Bronchial epithelial cell (primary cell): ENCODE results near the gene ZNF618. TPM values are rescaled to one million over a fixed set of nuclear protein-coding genes. Genes with fewer than 3 reads are reported as not detected.
A peak's percentile ranks its signal among the peaks of the same experiment; 100 is the strongest.
"Not testable (repeated sequence)": the region's sequence is repeated elsewhere in the genome, so short reads cannot be mapped to it uniquely, and the experiment has no call there.

Experiments
- DNase-seq: peaks from one replicate; pipeline ENCODE4 v3.0.0-alpha.2; 2010; ENCODE audit warnings: low read depth
- FAIRE-seq: peaks from 2 replicates; lab custom pipeline; 2011; peaks lifted over from hg19 to GRCh38; lab: Jason Lieb, UNC
- H3K27me3 ChIP-seq: 2 replicates; pipeline ENCODE4 v1.5.1; 2011; ENCODE audit warnings: low read length; ENCODE audit not compliant: control insufficient read depth, insufficient read depth
- H3K36me3 ChIP-seq: 2 replicates; pipeline ENCODE4 v1.5.1; 2011; ENCODE audit warnings: low read length; ENCODE audit not compliant: control insufficient read depth, insufficient read depth
- H3K4me3 ChIP-seq: 2 replicates; pipeline ENCODE4 v1.5.1; 2011; ENCODE audit warnings: mild to moderate bottlenecking, low read depth, low read length, control low read depth
- total RNA-seq: library from RNA; depleted of rRNA; stranded (reverse); fragments of >200 nt; gene quantifications from 2 replicates; pipeline ENCODE4 v1.2.1, GENCODE V29; 2014
- TF ChIP-seq, protein P1 (sequence below): IDR thresholded peaks from 2 replicates; pipeline ENCODE4 v1.5.1; 2011; ENCODE audit warnings: mild to moderate bottlenecking, moderate library complexity, low read length, control low read depth, inconsistent platforms; ENCODE audit not compliant: insufficient read depth, severe bottlenecking

Gene ZNF618
- total RNA-seq, 1 donor from 2014 or later: 1.6 TPM

DNA sequence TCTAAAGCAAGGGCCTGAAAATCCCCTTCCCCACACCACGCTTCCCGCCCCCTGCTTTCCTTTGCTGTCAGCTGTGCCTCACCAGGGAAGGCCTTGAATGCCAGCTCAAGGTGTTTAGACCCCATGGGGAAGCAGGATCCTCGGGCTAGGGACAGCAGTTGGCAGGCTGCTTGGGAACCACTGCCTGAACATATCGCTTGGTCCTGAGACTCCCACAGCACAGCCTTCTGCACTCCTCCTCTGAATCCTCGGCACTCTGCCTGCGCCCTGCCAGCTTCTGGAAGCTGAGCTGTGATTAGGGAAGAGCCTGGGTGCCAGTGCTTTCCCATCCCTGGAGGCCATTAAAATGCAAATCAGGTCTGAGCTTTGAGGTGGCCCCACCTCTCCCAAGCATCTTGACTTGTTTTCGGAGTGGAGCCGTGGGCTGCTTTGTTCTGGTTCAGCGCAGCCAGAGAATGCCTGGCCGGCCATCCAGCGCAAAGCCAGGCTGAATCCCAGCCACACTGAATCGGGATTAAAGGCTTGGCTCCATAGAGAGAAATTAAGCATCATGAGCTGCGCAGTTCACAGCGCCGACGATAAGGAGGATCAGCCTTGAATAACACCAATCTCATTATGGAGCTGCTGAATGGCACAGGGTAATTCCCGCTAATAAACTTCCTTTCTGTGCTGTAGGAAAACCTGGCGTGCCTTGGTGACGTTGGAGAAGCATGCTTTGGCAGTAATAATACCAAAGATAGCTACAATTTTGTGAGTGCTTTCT is 162.0 kb downstream of the ZNF618 start:
- Histone ChIP-seq H3K4me3 (no peak overlapping the region), H3K36me3 (peaks cover 3% of the 10 kb centered on the region), H3K27me3 (no peaks in the 10 kb centered on the region)
- TF ChIP-seq, protein P1, sequence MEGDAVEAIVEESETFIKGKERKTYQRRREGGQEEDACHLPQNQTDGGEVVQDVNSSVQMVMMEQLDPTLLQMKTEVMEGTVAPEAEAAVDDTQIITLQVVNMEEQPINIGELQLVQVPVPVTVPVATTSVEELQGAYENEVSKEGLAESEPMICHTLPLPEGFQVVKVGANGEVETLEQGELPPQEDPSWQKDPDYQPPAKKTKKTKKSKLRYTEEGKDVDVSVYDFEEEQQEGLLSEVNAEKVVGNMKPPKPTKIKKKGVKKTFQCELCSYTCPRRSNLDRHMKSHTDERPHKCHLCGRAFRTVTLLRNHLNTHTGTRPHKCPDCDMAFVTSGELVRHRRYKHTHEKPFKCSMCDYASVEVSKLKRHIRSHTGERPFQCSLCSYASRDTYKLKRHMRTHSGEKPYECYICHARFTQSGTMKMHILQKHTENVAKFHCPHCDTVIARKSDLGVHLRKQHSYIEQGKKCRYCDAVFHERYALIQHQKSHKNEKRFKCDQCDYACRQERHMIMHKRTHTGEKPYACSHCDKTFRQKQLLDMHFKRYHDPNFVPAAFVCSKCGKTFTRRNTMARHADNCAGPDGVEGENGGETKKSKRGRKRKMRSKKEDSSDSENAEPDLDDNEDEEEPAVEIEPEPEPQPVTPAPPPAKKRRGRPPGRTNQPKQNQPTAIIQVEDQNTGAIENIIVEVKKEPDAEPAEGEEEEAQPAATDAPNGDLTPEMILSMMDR: no peak
- FAIRE-seq (peak; percentile 79), DNase-seq (no peak)

DNA sequence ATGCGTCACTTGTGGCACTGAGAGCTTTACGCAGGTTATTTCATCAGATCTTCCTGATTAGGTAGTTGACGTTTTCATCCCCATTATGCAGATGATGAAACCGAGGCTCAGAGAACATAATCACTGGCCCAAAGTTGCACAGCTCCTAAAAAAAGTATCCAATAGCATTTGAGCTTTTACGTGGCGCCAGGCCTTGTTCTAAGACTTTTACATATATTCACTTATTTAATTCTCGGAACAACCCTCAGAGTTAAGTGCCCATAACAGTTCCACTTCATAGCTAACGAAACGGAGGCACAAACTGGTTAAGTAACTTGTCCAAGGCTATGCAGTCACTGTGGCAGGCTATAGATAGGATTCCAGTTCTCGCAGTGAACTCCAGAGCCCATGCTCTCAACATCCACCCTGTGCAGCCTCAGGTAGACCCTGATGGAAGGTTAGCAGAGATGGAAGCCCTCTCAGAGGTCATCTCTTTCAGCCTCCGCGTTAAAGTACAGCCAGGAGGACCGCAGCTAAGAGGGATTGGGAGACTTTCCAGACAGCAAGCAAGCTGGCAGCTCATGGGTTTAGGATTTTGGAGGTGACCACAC is 162.7 kb downstream of the ZNF618 start:
- TF ChIP-seq, protein P1: no peak
- no peak overlapping the region for H3K4me3 ChIP-seq
- H3K36me3 ChIP-seq: peaks cover 3% of the 10 kb centered on the region
- DNase-seq (no peak), FAIRE-seq (no peak)
- H3K27me3 ChIP-seq: no peaks in the 10 kb centered on the region

DNA sequence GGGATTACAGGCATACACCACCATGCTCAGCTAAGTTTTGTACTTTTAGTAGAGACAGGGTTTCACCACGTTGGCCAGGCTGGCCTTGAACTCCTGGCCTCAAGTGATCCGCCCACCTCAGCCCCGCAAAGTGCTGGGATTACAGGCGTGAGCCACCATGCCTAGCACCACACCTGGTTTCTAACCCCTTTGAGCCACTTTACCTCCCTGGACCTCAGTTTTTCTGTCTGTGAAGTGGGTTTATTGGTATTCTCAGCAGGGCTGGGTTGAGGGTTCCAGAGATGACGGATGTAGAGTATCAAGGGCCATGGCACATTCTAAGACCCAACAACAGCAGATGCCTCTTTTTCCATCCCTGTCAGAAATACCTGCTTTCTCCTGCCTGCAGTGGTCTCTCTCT is 163.4 kb downstream of the ZNF618 start:
- DNase-seq (no peak), FAIRE-seq (no peak)
- H3K4me3 ChIP-seq: no peak overlapping the region
- H3K36me3 ChIP-seq: peaks cover 3% of the 10 kb centered on the region
- TF ChIP-seq, protein P1: no peak
- H3K27me3 ChIP-seq: no peaks in the 10 kb centered on the region

DNA sequence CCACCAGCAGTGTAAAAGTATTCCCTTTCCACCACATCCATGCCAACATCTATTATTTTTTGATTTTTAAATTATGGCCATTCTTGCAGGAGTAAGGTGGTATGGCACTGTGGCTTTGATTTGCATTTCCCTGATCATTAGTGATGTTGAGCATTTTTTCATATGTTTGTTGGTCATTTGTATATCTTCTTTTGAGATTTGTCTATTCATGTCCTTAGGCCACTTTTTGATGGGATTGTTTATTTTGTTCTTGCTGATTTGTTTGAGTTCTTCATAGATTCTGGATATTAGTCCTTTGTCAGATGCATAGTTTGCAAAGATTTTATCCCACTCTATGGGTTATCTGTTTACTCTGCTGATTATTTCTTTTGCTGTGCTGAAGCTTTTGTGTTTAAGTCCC is 167.6 kb downstream of the ZNF618 start:
- FAIRE-seq, H3K36me3 ChIP-seq, H3K27me3 ChIP-seq, H3K4me3 ChIP-seq, DNase-seq: not testable (repeated sequence)

DNA sequence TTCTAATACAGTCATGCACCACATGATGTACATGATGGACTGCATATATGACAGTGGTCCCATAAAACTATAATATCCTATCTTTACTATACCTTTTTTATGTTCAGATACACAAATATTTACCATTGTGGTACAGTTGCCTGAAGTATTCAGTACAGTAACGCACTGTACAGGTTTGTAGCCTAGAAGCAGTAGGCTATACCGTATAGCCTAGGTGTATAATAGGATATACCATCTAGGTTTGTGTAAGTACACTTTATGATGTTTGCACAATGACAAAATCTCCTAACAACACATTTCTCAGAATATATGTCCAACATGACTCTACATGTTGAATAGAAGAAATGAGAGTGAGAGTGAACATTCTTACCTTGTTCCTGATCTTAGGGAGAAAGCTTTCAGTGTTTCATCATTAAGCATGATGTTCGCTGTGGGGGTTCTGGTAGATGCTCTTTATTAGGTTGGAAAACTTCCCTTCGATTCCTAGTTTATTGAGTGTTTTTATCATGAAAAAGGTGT is 170.2 kb downstream of the ZNF618 start:
- Histone ChIP-seq H3K36me3 (peaks cover 10% of the 10 kb centered on the region), H3K27me3 (no peaks in the 10 kb centered on the region), H3K4me3 (no peak overlapping the region)
- no peak for FAIRE-seq
- peak; percentile 84 for DNase-seq
- TF ChIP-seq, protein P1: no peak

DNA sequence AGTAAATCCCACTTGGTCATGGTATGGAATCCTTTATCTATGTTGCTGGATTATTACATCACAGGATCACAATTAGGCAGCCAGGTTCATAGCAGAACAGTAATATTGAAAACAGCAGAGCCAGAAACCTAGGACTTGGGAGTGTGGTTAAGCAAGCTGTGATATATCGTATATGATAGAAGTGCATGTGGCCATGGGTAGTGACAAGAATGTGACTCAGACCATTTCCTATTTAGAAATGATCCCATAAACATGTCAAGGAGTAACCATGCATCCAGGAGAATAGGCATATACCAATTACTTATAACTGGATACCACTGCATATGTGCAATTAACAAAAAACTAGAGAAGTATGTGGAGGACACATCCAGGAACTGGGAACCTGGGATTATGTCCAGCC is 170.8 kb downstream of the ZNF618 start:
- TF ChIP-seq, protein P1: no peak
- no peak overlapping the region for H3K4me3 ChIP-seq
- FAIRE-seq (no peak), DNase-seq (peak; percentile 56)
- H3K36me3 ChIP-seq: peaks cover 11% of the 10 kb centered on the region
- H3K27me3 ChIP-seq: no peaks in the 10 kb centered on the region
